Stimulated activated CD4-positive, alpha-beta T cell treated with anti-CD3 and anti-CD28 coated beads, Interleukin-4, amount 100 ng/mL, for 1 hour (primary cell): Measurements from ENCODE around the gene RTP2.

Experiments used
- DNase-seq: peaks from one replicate; pipeline ENCODE4 v3.0.0-alpha.2; 2020

The RTP2 gene

GRCh38 chr3:187702507-187703033 is at the start of gene RTP2:
TSS of gene RTP2 (minus strand) at chr3:187702557. CDS start at chr3:187702128, 429 bp downstream.
- no peak for DNase-seq

DNA sequence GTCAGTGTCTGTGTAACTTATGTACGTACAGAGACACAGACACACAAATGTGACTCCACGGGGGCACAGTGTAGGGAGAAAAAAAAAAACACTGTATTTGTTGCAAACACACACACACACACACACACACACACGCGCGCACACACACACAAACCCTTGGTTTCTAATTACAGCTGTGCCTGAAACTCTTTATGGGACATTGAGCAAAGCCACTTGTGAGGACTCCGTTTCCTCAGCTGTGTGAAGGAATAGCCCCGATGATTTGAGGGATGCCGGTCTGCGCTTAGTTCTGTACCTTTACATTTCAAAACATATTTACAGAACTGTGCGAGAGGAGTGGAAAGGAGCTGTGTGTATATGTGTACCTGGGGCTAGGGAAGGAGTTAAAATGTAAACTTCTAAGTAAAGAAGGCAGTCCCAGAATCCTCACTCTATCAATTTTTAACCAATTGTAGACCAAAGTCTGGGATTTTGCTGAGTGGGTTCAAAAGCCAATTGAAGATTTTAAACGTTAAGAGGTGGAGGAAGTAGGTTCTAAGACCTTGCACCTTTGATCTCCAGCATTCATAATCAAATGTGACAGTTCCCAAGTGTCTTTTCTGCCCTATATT is 48.3 kb upstream of the RTP2 start:
- DNase-seq: no peak

- DNase-seq: no peak
Observed at GRCh38 chr3:187750006-187750512, 47.7 kb upstream of the RTP2 start.

DNA sequence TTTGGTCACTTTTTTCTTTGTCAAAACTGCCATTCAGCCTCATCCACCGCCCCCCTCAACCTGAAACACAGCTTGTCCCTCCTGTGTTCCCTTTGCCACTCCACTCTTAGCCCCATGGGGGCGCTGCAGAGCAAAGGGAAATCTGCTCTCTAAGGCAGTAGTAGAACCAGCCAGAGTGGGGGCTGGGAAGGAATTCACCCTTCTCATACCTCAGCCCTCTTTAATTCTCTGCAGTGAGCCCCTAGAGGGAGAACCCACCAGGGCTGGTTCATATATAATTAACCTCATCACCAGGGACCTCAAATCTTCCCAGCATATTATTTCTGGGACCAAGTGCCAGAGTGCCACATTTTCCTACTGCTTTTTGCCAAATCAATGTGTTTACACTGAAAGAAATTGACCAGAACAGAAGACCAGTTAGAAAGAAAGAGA is 45.7 kb upstream of the RTP2 start:
- peak; percentile 92 for DNase-seq

DNA sequence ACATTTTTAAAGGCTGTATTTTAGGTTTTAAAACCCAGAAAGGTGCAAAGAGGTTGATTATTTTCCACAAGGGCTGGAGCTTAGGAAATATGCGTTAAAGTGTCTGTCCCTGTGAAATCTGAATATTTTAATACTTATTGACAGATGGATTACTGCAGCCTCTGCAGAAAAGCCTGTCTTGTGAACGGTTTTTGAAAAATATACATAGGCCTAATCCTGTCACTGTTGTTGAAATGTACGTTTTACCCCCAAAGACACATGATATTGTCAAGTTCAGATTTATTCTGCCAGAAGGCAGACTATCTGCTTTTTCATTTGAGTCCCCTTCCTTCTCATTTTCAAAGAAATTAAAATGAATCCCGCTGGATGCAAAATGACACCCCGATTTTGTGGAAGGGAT is 45.1 kb upstream of the RTP2 start:
- DNase-seq: no peak

- no peak for DNase-seq
Observed at GRCh38 chr3:187746442-187747281, 44.3 kb upstream of the RTP2 start.

DNA sequence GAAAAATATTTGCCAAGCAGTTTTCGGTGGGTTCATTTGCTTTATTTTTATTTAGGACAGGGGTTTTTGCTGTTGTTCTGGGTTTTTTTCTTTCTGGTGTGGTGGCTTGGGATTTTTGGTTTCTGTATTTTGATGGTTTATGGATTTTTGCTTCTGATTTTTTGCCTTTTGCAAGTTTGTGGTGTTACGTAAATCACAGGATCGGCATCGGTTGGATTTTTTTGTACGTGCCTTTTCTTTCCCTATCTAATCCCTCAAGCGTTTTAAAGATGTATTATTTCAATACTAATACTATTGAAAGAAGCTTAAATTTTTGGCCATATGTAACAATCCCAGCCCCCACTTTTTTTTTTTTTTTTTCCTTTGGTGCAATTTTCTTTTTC is 43.7 kb upstream of the RTP2 start:
- no peak for DNase-seq

DNA sequence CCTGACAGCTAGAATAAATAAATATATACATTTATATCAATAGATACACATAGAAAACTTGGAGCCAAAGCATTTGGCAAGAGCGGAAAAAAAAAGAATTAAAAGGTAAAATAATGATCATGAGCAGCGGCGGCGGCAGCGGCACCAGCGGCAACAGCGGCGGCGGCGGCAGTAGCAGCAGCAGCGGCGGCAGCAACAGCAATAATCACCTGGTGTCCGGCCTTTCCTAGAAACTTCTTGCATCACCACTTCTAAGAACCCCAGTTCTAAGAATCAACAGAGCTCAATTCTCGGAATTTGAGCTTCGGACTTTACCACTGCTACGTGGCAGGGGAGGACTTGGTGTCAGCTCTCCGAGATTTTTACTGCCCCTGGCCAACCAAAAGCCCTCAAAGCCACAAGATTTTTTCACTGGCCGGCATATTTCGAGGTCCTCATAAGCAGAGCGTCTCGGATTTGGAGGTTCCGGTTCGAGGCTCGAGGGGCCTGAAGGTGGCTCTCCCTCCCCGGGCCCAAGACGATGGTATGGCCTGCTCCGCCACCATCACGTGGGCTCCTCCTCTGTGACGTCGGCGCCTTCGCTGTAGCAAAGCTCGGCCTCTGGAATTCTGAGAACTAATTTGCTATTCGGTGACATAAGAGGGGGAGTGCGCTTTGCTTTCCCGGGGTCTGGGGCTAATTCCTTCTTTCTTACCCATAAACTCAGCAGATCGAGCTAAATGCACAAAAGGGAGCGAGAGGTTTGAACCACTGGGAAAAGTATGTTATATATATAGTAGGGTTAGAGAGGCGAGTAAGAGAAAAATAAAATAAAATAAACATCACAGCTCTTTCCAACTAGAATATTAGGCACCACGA is 43.1 kb upstream of the RTP2 start, which contains the start of gene BCL6:
TSS of gene BCL6 (minus strand) at position 268 of the 858 bp plus-strand sequence. CDS start 11,775 bp downstream, outside the sequence.
- peak; percentile 83 for DNase-seq

DNA sequence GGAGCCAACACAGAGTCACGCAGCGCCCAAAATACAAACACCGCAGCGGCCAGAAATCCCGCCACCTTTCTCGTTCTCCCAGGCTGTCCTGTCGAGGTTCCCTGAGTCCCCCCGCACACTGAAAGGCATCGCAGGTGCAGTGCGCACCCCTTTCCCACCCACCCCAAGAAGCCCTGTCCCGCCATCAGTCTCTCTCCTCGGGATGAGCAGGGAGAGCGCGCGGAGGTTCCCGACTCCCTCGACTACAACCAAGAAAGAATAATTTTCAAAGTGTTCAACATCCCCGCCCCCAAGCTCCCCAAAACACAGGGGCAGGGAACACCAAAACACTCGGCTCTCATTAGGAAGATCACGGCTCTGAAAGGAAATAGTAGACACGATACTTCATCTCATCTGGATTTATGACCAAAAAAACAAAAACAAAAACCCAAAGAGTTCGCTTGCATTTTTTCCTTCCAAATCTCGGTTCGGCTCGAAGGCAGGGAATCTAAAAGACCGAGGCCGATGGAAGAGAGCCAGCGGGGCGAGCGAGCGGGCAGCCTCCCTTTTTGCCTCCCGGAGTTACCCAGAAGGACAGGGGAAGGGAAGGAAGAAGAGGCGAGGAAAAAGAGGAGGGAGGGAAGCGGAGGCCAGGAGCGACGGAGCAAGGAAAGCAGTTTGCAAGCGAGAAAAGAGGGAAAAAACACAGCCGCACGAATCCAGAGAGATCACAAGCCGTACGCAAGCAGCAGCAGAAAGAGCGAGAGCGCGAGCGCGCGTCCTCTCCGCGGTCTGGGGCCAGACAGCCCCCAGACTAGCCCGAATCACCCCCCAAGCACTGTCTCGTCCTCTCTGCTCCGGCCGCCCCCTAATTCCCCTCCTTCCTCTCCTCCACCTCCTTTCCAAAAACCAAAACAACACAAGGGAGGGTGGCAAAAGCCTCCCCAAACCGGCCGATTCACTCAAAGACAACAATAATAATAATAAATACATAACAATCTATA is 42.1 kb upstream of the RTP2 start:
- DNase-seq: peak; percentile 53

- peak; percentile 71 for DNase-seq
Observed at GRCh38 chr3:187743195-187744141, 41.1 kb upstream of the RTP2 start.

GRCh38 chr3:187742351-187743171 is 40.2 kb upstream of the RTP2 start:
- DNase-seq: no peak

GRCh38 chr3:187741403-187742350 is 39.3 kb upstream of the RTP2 start:
- DNase-seq: peak; percentile 79

- peak; percentile 76 for DNase-seq
Observed at GRCh38 chr3:187740421-187741399, 38.4 kb upstream of the RTP2 start.

DNA sequence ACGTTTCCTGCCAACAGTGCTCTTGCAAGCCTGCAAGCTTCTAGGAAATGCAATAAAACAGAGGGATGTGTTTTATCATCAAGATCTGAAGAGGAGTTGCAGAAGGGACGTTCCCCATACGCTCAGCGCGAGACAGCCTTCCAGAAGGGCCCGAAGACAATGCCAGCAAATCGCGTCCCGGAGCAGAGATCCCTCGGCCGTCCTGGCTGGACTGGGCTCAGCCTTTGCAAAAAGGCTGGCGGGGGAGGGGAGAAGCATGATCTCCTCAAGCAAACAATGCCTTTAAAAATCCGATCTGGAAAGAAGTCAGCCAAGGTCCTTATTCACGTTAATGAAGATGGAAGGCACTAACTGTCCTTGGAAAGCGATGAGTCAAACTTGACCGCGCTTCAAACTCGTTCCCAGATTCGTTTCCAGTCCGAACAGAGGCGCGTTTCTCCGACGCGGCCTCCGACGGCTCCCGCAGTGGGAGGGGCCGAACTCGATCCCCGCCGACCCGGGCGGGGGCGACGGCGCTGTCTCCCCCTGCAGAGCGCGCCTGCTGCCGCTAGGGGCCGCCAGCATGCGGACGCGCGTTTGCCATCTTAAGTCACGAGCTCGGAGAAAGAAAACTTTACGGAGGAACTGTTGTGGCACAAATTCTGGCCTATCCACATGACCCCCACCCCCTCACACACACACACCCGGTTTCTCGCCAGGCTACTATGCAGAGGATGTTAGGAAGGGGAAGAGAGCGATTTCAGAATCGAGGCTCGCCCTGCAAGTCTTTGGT is 37.4 kb upstream of the RTP2 start:
- peak; percentile 79 for DNase-seq

- DNase-seq: peak; percentile 41
Observed at GRCh38 chr3:187739094-187739560, 36.8 kb upstream of the RTP2 start.
